NOMO-1 (cell line): Measurements from ENCODE around the gene ARHGAP35.
"Not testable (repeated sequence)": the region's sequence is repeated elsewhere in the genome, so short reads cannot be mapped to it uniquely, and the experiment has no call there.

Experiments
- DNase-seq, 2 experiments: peaks; one replicate each; lab custom pipeline; 2025; ENCODE audit not compliant: unreplicated experiment in 2 of 2; lab: John Stamatoyannopoulos, UW

The ARHGAP35 gene

GRCh38 chr19:46860846-46861690, at the start of gene ARHGAP35:
Gene ARHGAP35, plus strand, starts transcription at chr19:46860997. Its CDS starts 57,679 bp downstream, at chr19:46918676.
- peak; percentile 64 to 77 for DNase-seq

- DNase-seq, result no peak
Measured at GRCh38 chr19:46812977-46813838, 47.6 kb upstream of the ARHGAP35 start.

DNA sequence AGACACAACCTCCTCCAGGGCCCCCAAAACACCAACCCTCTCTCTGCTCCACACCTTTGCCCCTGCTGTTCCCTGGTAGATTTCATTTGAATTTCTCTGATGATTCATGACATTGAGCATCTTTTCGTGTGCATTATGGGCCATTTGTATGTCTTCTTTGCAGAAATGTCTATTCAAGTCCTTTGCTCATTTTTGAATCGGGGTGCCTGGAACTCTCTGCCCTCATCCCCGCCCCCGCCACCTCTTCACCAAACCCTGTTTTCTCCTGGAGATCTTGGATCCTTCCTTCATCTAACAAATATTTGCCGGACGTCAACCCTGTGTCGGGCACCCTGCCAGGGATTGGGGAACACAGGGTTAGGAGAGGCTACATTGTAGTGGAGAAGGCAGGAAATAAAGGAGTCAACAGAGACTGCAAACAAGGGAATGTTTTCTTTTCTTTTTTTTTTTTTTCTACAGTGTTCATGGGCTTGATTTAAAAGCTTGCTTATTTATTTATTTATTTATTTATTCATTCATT, 46.9 kb upstream of the ARHGAP35 start:
- DNase-seq, result no peak

DNA sequence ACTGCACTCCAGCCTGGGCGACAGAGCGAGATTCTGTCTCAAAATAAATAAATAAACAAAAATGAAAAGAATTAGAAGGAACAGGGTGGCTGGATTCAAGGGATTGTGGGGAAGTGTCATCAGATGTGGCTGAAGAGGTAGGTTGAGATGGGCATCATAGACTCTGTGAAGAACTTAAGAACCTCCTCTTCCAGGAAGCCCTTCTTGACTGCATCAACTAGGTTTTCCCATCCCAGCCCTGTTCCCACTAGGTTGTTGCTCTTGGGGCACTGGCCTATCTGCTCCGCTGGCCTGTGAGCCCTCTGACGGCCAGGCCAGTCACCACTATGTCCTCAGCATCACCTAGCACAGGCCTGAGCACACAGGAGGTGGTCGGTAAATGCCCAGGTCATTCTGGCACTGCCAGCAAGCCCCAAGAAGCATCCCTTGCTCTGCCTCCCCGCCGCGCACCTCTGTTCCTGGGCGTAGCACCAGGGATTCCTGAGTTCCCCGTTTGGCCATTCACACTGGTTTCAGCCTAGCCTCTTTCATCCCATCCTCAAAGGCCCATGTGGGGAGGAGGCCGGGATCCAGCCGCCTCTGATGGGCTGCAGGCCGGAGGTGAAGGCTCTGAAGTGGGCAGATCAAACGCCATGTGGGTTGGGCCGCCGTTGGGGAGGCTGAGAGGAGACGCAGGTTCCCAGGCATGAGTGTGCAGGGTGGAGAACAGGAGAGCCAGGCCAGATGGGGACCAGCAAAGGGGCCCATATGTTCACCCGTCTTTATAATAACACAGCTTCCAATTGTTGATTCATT, 44.8 kb upstream of the ARHGAP35 start:
- DNase-seq, result no peak

- no peak for DNase-seq
Measured at GRCh38 chr19:46818812-46819211, 42.0 kb upstream of the ARHGAP35 start.

DNA sequence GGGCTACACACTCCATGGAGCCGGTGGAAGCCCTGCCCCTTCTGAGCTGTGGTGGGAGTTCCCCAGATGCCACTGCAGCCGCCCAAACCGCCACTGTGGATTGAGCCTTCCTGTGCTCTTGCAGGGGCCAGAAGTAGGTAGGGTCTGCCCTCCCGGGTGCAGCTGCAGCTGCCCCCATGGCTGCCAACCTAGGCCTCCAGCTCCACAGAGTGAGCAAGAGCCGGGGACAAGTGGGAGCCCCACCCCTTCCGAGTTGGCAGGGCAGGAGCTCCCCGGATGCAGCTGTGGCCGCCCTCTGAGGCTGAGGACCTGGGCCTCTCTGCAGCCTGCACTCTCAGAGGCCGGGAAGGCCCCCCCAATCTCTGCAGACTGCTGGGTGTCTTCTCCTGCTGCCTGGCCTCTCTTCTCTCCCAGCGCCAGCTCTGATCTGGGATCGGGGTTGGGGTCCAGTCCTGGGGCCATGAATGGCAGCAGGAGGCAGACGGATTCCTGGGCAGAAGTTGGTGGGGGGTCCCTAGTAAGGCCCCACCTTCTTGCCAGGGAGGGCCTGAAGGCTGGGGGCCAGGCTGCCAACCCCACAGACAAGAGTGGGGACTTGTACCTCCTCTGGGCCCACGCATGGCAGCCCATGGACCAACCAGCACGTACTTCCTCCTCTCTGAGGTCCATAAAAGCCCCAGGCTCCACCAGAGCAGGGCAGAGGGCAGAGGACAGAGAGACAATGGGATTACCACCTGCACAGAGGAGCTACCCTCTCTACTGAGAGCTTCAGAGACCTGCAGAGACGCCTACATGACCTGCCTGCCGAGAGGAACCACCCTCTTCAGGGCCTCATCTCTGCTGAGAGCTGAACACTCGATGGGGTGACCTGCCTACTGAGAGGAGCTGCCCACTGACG, 39.0 kb upstream of the ARHGAP35 start:
- no peak for DNase-seq

- DNase-seq, result not testable (repeated sequence)
Measured at GRCh38 chr19:46822410-46822787, 38.4 kb upstream of the ARHGAP35 start.

- no peak for DNase-seq
Measured at GRCh38 chr19:46823049-46823448, 37.7 kb upstream of the ARHGAP35 start.

GRCh38 chr19:46824890-46825730, 35.7 kb upstream of the ARHGAP35 start:
- DNase-seq, result peak; percentile 28 to 49

DNA sequence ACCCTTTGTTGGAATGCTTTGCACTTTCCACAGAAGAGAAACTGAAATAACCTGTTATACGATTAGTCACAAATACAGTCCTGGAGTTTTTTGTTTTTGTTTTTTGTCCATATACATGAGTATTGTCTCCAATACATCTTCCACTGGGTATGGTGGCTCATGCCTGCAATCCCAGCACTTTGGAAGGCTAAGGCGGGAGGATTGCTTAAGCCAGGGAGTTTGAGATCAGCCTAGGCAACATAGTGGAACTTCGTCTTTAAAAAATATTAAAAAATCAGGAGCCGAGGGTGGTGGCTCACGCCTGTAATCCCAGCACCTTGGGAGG, 35.1 kb upstream of the ARHGAP35 start:
- no peak for DNase-seq

DNA sequence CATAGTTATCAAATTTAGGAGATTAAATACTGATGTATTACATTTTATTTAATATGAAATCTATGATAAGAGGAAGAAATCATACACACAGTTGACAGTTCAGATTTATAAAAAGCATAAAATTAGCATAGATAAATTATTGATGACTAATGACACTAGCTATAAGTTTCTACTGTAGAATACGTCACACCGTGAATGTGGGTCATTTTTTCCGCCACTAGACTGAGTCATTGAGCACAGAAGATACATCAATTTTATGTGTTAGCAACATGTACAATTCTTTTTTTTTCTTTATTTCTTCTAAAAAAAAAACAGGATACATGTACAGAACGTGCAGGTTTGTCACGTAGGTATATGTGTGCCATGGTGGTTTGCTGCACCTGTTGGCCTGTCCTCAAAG, 32.3 kb upstream of the ARHGAP35 start:
- DNase-seq, result no peak

DNA sequence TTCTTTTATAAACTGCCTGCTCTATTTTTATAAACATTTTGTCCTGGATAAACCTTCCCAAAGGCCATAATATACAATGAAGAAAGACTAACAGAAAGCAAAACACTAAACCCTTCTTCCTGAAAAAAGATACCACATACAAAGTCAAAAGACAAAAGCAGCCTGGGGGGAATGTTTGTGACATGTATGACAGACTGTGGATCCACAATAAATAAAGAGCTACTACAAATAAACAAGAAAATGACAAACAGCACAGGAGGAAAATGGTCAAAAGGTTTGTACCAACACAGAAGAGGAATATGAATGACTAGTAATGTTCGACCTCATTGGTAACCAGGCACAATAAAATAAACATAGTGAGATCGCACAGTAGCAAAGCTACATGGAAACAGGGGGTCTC, 29.9 kb upstream of the ARHGAP35 start:
- DNase-seq, result no peak

DNA sequence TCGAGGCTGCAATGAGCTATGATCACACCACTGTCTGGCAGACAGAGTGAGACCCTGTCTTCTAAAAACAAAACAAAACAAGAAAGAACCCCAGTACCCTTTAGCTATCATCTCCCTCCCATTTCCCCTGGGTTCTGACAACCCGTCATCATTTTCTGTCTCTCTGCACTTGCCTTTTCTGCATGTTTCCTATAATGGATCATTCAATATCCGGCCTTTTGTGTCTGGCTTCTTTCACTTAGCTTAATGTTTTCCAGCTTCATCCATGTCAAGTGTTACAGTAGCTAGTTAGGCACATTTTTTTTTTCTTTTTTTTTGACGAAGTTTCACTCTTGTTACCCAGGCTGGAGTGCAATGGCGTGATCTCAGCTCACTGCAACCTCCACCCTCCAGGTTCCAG, 26.7 kb upstream of the ARHGAP35 start:
- DNase-seq, result no peak

DNA sequence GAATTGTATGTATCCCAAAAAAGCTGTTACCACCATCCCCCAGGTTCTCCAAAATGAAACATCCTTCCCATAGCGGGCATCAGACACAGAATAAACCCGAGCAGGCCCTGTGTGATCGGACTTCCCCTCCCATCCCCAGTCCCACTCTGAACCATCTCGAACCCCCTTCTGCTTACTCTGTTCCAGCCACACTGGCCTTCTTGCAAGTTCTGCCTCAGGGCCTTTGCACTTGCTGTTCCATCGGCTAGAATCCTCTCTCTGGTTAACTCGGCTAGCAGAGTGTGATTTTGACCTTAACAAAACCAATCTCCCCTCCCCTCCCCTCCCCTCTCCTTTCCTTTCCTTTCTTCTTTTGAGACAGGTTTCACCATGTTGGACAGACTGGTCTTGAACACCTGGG, 25.8 kb upstream of the ARHGAP35 start:
- no peak for DNase-seq

DNA sequence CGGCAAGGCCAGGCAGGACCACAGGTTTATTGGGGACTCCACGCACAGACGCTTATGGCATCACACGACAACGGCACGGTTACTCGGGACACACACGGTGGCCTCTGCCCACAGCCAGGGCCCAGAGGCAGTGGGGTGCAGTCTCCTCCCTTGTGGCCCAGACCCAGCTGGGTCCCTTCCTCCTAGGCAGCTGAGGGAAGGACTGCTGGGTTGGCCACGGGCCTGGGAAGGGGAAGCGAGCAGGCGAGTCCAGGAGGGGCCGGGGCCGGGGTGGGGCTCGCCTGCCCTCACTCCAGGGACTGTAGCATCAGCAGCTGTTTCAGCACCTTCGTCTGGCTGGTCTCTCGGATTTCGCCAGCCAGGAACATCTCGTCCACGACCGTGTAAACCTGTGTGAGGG, 22.6 kb upstream of the ARHGAP35 start:
- DNase-seq, result no peak

DNA sequence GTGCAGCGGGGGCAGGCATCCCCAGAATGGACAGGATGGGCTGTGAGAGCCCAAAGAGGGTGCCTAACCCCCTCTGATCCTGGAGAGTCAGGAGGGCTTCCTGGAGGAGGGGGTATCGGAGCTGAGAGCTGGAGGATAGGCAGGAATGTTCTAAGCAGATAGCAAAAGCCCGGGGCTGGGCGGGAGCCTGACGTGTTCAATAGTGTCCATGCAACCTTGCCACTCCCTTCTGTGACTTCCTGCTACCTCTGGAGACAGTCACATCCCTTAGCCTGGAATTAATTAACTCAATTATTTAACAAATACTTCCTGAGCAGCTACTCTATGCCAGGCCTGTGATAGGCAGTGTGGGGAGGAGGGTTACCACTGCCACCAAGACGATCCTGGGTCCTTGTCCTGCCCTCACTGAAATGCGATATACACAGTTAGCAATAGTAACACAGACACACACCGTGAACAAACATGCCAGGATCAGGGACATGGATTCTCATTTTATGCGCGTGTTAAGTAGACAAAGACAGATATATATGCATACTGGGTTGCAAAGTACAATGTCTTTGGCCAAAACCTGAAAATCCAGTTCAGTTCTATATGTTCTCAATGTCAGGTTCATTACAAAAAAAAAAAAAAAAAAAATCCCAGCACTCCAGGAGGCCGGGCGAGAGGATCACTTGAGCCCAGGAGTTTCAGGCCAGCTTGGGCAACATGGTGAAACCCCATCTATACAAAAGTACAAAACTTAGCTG, 20.9 kb upstream of the ARHGAP35 start:
- no peak for DNase-seq

DNA sequence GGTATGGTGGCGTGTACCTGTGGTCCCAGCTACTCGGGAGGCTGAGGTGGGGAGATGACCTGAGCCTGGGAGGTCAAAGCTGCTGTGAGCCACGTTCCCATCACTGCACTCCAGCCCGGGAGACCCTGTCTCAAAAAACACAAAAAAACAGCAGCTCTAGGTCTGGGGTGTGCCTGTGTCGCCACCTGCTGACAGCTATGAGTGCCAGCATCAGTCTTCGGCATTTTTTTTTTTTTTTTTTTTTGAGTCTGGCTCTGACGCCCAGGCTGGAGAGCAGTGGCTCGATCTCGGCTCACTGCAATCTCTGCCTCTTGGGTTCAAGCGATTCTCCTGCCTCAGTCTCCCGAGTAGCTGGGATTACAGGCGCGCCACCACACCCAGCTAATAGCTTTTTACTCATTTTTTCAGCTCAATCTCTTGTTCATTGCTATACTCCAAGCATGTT, 20.3 kb upstream of the ARHGAP35 start:
- DNase-seq, result peak in 1 of 2 experiments; percentile 37

GRCh38 chr19:46841458-46842083, 19.2 kb upstream of the ARHGAP35 start:
- DNase-seq, result no peak
